ENCODE data around the gene KCNJ6. TPM values are rescaled to one million over a fixed set of nuclear protein-coding genes. Genes with fewer than 3 reads are reported as not detected.

The KCNJ6 gene
- total RNA-seq, 1 donor: 0.36 TPM

GRCh38 chr21:37759777-37760176 lies 156.5 kb downstream of the KCNJ6 start:
- TF ChIP-seq, protein P1, sequence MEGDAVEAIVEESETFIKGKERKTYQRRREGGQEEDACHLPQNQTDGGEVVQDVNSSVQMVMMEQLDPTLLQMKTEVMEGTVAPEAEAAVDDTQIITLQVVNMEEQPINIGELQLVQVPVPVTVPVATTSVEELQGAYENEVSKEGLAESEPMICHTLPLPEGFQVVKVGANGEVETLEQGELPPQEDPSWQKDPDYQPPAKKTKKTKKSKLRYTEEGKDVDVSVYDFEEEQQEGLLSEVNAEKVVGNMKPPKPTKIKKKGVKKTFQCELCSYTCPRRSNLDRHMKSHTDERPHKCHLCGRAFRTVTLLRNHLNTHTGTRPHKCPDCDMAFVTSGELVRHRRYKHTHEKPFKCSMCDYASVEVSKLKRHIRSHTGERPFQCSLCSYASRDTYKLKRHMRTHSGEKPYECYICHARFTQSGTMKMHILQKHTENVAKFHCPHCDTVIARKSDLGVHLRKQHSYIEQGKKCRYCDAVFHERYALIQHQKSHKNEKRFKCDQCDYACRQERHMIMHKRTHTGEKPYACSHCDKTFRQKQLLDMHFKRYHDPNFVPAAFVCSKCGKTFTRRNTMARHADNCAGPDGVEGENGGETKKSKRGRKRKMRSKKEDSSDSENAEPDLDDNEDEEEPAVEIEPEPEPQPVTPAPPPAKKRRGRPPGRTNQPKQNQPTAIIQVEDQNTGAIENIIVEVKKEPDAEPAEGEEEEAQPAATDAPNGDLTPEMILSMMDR (IDR thresholded peaks at IDR 0.05; ENCODE audit: extremely low read depth, low read depth, low read length): no peak
- no peak overlapping the region for H3K4me3 ChIP-seq (ENCODE audit: insufficient read depth, low read length)
- H3K4me1 ChIP-seq (ENCODE audit: insufficient read depth, low read length): peaks cover 3% of the 10 kb centered on the region
- H3K27ac ChIP-seq (ENCODE audit: low read depth, low read length): no peak overlapping the region
- H3K79me2 ChIP-seq (ENCODE audit: insufficient read depth, low read length): no peaks in the 10 kb centered on the region
- H3K27me3 ChIP-seq (ENCODE audit: insufficient read depth, low read length): peaks cover 13% of the 10 kb centered on the region
- no peaks in the 10 kb centered on the region for H4K20me1 ChIP-seq (ENCODE audit: insufficient read depth, low read length)
- no peaks in the 10 kb centered on the region for H3K9me3 ChIP-seq (ENCODE audit: low read depth, low read length)
- DNase-seq (ENCODE audit: insufficient read length, low spot score, missing footprints): no peak
- no peaks in the 10 kb centered on the region for H3K36me3 ChIP-seq (ENCODE audit: insufficient read depth, low read length)
- no peak overlapping the region for H3K4me2 ChIP-seq (ENCODE audit: insufficient read depth, low read length)
- H2AFZ ChIP-seq (ENCODE audit: low read length): no peak overlapping the region

- Histone ChIP-seq H3K9me3 (ENCODE audit: low read depth, low read length) (no peaks in the 10 kb centered on the region), H3K4me3 (ENCODE audit: insufficient read depth, low read length) (no peak overlapping the region), H3K27me3 (ENCODE audit: insufficient read depth, low read length) (peaks cover 19% of the 10 kb centered on the region), H2AFZ (ENCODE audit: low read length) (no peak overlapping the region), H3K36me3 (ENCODE audit: insufficient read depth, low read length) (no peaks in the 10 kb centered on the region), H3K27ac (ENCODE audit: low read depth, low read length) (no peak overlapping the region), H3K4me2 (ENCODE audit: insufficient read depth, low read length) (no peak overlapping the region), H3K79me2 (ENCODE audit: insufficient read depth, low read length) (no peaks in the 10 kb centered on the region), H4K20me1 (ENCODE audit: insufficient read depth, low read length) (no peaks in the 10 kb centered on the region), H3K4me1 (ENCODE audit: insufficient read depth, low read length) (peaks cover 2% of the 10 kb centered on the region)
- peak; percentile 92 for DNase-seq (ENCODE audit: insufficient read length, low spot score, missing footprints)
- TF ChIP-seq, protein P1 (IDR thresholded peaks at IDR 0.05; ENCODE audit: extremely low read depth, low read depth, low read length): peak; percentile 77
Measured at GRCh38 chr21:37758982-37759381, 157.3 kb downstream of the KCNJ6 start.

DNA sequence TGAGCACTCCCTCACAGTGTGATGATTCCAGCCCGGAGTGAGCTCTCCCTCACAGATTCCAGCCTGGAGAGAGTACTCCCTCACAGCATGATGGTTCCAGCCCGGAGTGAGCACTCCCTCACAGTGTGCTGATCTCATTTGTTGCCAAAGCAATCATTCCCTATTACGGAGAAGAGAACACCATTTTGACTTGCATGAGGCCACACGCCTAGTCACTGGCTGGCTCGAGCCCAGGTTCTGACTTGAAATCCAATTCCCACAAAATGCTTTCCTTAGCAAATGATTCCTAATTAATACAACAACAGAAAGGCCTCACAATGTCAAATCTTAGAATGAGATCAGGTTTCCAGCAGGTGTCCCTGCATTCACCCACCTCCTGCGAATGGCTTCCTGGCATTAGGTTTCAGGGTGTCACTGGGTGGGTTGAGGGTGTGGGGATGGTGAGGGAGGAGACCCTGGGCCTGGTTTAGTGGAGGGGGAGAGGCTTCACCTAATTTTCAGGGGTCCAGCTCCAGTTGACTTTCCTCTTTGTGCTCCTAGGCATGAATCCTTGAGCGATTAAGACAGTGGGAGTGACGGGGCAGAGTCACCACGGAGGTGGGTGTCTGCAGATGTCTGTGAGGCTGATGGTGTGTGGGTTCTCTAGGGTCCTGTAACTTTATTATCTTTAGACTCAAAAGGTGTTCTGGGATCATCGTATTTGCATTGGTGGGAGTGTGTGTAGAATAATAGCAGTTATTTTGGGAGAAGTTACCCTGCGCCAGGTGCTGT lies 158.5 kb downstream of the KCNJ6 start:
- no peak overlapping the region for H3K4me3 ChIP-seq (ENCODE audit: insufficient read depth, low read length)
- peaks cover 28% of the 10 kb centered on the region for H3K27me3 ChIP-seq (ENCODE audit: insufficient read depth, low read length)
- no peaks in the 10 kb centered on the region for H3K4me1 ChIP-seq (ENCODE audit: insufficient read depth, low read length)
- no peak overlapping the region for H3K4me2 ChIP-seq (ENCODE audit: insufficient read depth, low read length)
- H3K79me2 ChIP-seq (ENCODE audit: insufficient read depth, low read length): no peaks in the 10 kb centered on the region
- no peaks in the 10 kb centered on the region for H3K9me3 ChIP-seq (ENCODE audit: low read depth, low read length)
- no peak for DNase-seq (ENCODE audit: insufficient read length, low spot score, missing footprints)
- no peaks in the 10 kb centered on the region for H4K20me1 ChIP-seq (ENCODE audit: insufficient read depth, low read length)
- no peaks in the 10 kb centered on the region for H3K36me3 ChIP-seq (ENCODE audit: insufficient read depth, low read length)
- H3K27ac ChIP-seq (ENCODE audit: low read depth, low read length): no peak overlapping the region
- no peak overlapping the region for H2AFZ ChIP-seq (ENCODE audit: low read length)
- TF ChIP-seq, protein P1 (IDR thresholded peaks at IDR 0.05; ENCODE audit: extremely low read depth, low read depth, low read length): no peak

GRCh38 chr21:37753122-37753599 lies 163.1 kb downstream of the KCNJ6 start:
- Histone ChIP-seq H3K4me2 (ENCODE audit: insufficient read depth, low read length) (no peak overlapping the region), H3K27me3 (ENCODE audit: insufficient read depth, low read length) (peaks cover 45% of the 10 kb centered on the region), H2AFZ (ENCODE audit: low read length) (no peak overlapping the region), H3K27ac (ENCODE audit: low read depth, low read length) (no peak overlapping the region), H3K4me3 (ENCODE audit: insufficient read depth, low read length) (no peak overlapping the region), H3K36me3 (ENCODE audit: insufficient read depth, low read length) (no peaks in the 10 kb centered on the region), H4K20me1 (ENCODE audit: insufficient read depth, low read length) (no peaks in the 10 kb centered on the region), H3K9me3 (ENCODE audit: low read depth, low read length) (no peaks in the 10 kb centered on the region), H3K79me2 (ENCODE audit: insufficient read depth, low read length) (no peaks in the 10 kb centered on the region), H3K4me1 (ENCODE audit: insufficient read depth, low read length) (no peaks in the 10 kb centered on the region)
- DNase-seq (ENCODE audit: insufficient read length, low spot score, missing footprints): no peak
- TF ChIP-seq, protein P1 (IDR thresholded peaks at IDR 0.05; ENCODE audit: extremely low read depth, low read depth, low read length): no peak
